IMR-90 (cell line): ENCODE measurements around the gene CDK5R1. TPM values are rescaled to one million over a fixed set of nuclear protein-coding genes. Genes with fewer than 3 reads are reported as not detected.

Experiments
- ATAC-seq: fragments of 200-7000 bp; cut with Tn5 transposase; 2 replicates; pipeline ENCODE4 v1.9.1; 2020; ENCODE audit warnings: low read depth, mild to moderate bottlenecking, moderate library complexity
- BruUV-seq: library from RNA; stranded (reverse); fragments of 400-500 nt; replicated peaks from 2 replicates; lab custom pipeline; 2021; lab: Mats Ljungman, UMichigan
- CTCF ChIA-PET: fragments of 300-600 bp; formaldehyde crosslinking; extraction: SDS; loops from one replicate; lab custom pipeline; 2021; ENCODE audit warnings: antibody characterized with exemption; lab: Yijun Ruan, JAX
- POLR2A ChIA-PET: fragments of 300-600 bp; sonication (Branson Sonifier 250); formaldehyde crosslinking; loops from one replicate; lab custom pipeline; 2022; ENCODE audit warnings: antibody characterized with exemption; ENCODE audit not compliant: unreplicated experiment; lab: Charles Lee
- DNase-seq: peaks from one replicate; pipeline ENCODE4 v3.0.0; 2013
- H2AFZ ChIP-seq: replicated peaks from 2 replicates; pipeline ENCODE3; 2013; ENCODE audit warnings: low read length, mild to moderate bottlenecking; ENCODE audit not compliant: poor library complexity
- H2AK5ac ChIP-seq: 2 replicates; pipeline ENCODE4 v1.6.1; 2013; ENCODE audit warnings: low read depth, low read length, inconsistent platforms
- H2AK9ac ChIP-seq: replicated peaks from 2 replicates; pipeline ENCODE3; 2013; ENCODE audit warnings: mild to moderate bottlenecking, low read depth, low read length, moderate library complexity; ENCODE audit not compliant: poor library complexity
- H2BK120ac ChIP-seq: 2 replicates; pipeline ENCODE4 v1.6.1; 2013; ENCODE audit warnings: low read depth, low read length, inconsistent platforms
- H2BK15ac ChIP-seq: 3 replicates; pipeline ENCODE4 v1.6.1; 2013; ENCODE audit warnings: low read depth, low read length, inconsistent platforms
- H2BK20ac ChIP-seq: 2 replicates; pipeline ENCODE4 v1.6.1; 2013; ENCODE audit warnings: low read depth, mild to moderate bottlenecking, inconsistent platforms, low read length, moderate library complexity
- H2BK5ac ChIP-seq: 2 replicates; pipeline ENCODE4 v1.6.1; 2013; ENCODE audit warnings: mild to moderate bottlenecking, low read depth, low read length, inconsistent platforms; ENCODE audit not compliant: poor library complexity, severe bottlenecking
- H3K14ac ChIP-seq: replicated peaks from 2 replicates; pipeline ENCODE4 v1.6.1; 2013; ENCODE audit warnings: low read depth, low read length, inconsistent platforms
- H3K18ac ChIP-seq: 2 replicates; pipeline ENCODE4 v1.6.1; 2013; ENCODE audit warnings: low read depth, low read length, control low read depth
- H3K23ac ChIP-seq: 2 replicates; pipeline ENCODE4 v1.6.1; 2013; ENCODE audit warnings: low read depth, low read length, inconsistent platforms
- H3K27ac ChIP-seq: 2 replicates; pipeline ENCODE4 v1.5.1; 2013; ENCODE audit warnings: mild to moderate bottlenecking, control low read depth, low read length; ENCODE audit not compliant: insufficient read depth
- H3K27me3 ChIP-seq: 2 replicates; pipeline ENCODE4 v1.6.1; 2013; ENCODE audit warnings: low read length; ENCODE audit not compliant: control insufficient read depth, insufficient read depth
- H3K36me3 ChIP-seq: 2 replicates; pipeline ENCODE4 v1.6.1; 2013; ENCODE audit warnings: low read length, mixed read lengths; ENCODE audit not compliant: control insufficient read depth, insufficient read depth
- H3K4ac ChIP-seq: 2 replicates; pipeline ENCODE4 v1.6.1; 2013; ENCODE audit warnings: low read depth, low read length, inconsistent platforms
- H3K4me1 ChIP-seq: 2 replicates; pipeline ENCODE4 v1.6.1; 2013; ENCODE audit warnings: low read length, mixed read lengths; ENCODE audit not compliant: control insufficient read depth, insufficient read depth
- H3K4me2 ChIP-seq: 2 replicates; pipeline ENCODE4 v1.6.1; 2013; ENCODE audit warnings: low read depth, mild to moderate bottlenecking, control low read depth, low read length, moderate library complexity
- H3K4me3 ChIP-seq: 2 replicates; pipeline ENCODE4 v1.5.1; 2013; ENCODE audit warnings: low read depth, mild to moderate bottlenecking, control low read depth, low read length, moderate library complexity; ENCODE audit not compliant: insufficient read depth
- H3K56ac ChIP-seq: 2 replicates; pipeline ENCODE4 v1.6.1; 2013; ENCODE audit warnings: low read length, inconsistent platforms; ENCODE audit not compliant: insufficient read depth; ENCODE audit errors: extremely low read depth
- H3K79me1 ChIP-seq, 2 experiments: 2 replicates each; pipeline ENCODE4 v1.6.1; 2013; ENCODE audit warnings: low read length in 2 of 2, inconsistent platforms in 1 of 2, low read depth in 1 of 2
- H3K9ac ChIP-seq: 2 replicates; pipeline ENCODE4 v1.6.1; 2013; ENCODE audit warnings: low read depth, low read length, control low read depth
- H3K9me1 ChIP-seq: 2 replicates; pipeline ENCODE4 v1.6.1; 2013; ENCODE audit warnings: low read length, inconsistent platforms; ENCODE audit not compliant: insufficient read depth
- H3K9me3 ChIP-seq: 2 replicates; pipeline ENCODE4 v1.6.1; 2013; ENCODE audit warnings: low read length; ENCODE audit not compliant: control insufficient read depth, insufficient read depth
- H4K20me1 ChIP-seq: 2 replicates; pipeline ENCODE4 v1.6.1; 2013; ENCODE audit warnings: low read length, inconsistent platforms; ENCODE audit not compliant: insufficient read depth
- H4K5ac ChIP-seq: 2 replicates; pipeline ENCODE4 v1.6.1; 2013; ENCODE audit warnings: mild to moderate bottlenecking, low read depth, low read length, control low read depth
- H4K8ac ChIP-seq, 2 experiments: 2 replicates each; pipeline ENCODE4 v1.6.1; 2013; ENCODE audit warnings: low read depth in 2 of 2, low read length in 2 of 2, control low read depth in 1 of 2, inconsistent platforms in 1 of 2
- H4K91ac ChIP-seq: 2 replicates; pipeline ENCODE4 v1.6.1; 2013; ENCODE audit warnings: low read depth, low read length, inconsistent platforms; ENCODE audit not compliant: insufficient read depth
- CHD1 ChIP-seq: IDR thresholded peaks from 2 replicates; pipeline ENCODE4 v1.6.1; 2012; ENCODE audit warnings: low read depth, low read length, improper control_type of control experiment
- CTCF ChIP-seq: conservative IDR thresholded peaks from 2 replicates; pipeline ENCODE4 v1.5.1; 2012; ENCODE audit warnings: mild to moderate bottlenecking, low read depth, low read length, improper control_type of control experiment
- ELK1 ChIP-seq: fragments of 150-350 bp; IDR thresholded peaks from 2 replicates; pipeline ENCODE4 v1.6.1; 2016; ENCODE audit warnings: low read depth, mild to moderate bottlenecking, low read length, moderate library complexity, borderline replicate concordance
- FOS ChIP-seq: fragments of 150-350 bp; IDR thresholded peaks from 2 replicates; pipeline ENCODE4 v1.6.1; 2016; ENCODE audit warnings: low read depth, low read length
- MAFK ChIP-seq: IDR thresholded peaks from 2 replicates; pipeline ENCODE4 v1.6.1; 2012; ENCODE audit warnings: low read depth, low read length, improper control_type of control experiment
- MXI1 ChIP-seq: IDR thresholded peaks from 2 replicates; pipeline ENCODE4 v1.6.1; 2012; ENCODE audit warnings: low read depth, mild to moderate bottlenecking, low read length, moderate library complexity, borderline replicate concordance
- NFE2L2 ChIP-seq: fragments of 150-350 bp; IDR thresholded peaks from 2 replicates; pipeline ENCODE4 v1.6.1; 2016; ENCODE audit warnings: low read depth, mild to moderate bottlenecking, low read length
- POLR2A ChIP-seq: IDR thresholded peaks from 2 replicates; pipeline ENCODE4 v1.6.1; 2012; ENCODE audit warnings: mild to moderate bottlenecking, low read depth, low read length
- RCOR1 ChIP-seq: IDR thresholded peaks from 2 replicates; pipeline ENCODE4 v1.6.1; 2012; ENCODE audit warnings: mild to moderate bottlenecking, low read length, improper control_type of control experiment; ENCODE audit not compliant: insufficient replicate concordance
- RFX5 ChIP-seq: IDR thresholded peaks from 2 replicates; pipeline ENCODE4 v1.8.0; 2012; ENCODE audit warnings: low read depth, mild to moderate bottlenecking, low read length, moderate library complexity
- USF2 ChIP-seq: fragments of 150-350 bp; IDR thresholded peaks from 2 replicates; pipeline ENCODE4 v1.6.1; 2017; ENCODE audit warnings: mild to moderate bottlenecking, antibody characterized with exemption, low read length, low read depth
- WGBS, 2 experiments: methylation state at CpG; one replicate each; pipeline versions ENCODE4 v1.1.5 to v1.1.7; 2013; ENCODE audit warnings: missing lambda C conversion rate in 2 of 2; ENCODE audit not compliant: insufficient read length in 1 of 2; ENCODE audit errors: extremely low coverage in 2 of 2; 5-methylcytosine and 5-hydroxymethylcytosine counted together
- dilution Hi-C: fragments of 300-500 bp; cut with HindIII; formaldehyde crosslinking; loops from one replicate; pipeline ENCODE4 v1.14.3; 2018; ENCODE audit warnings: low sequenced_read_pairs; ENCODE audit not compliant: unreplicated experiment
- in situ Hi-C: fragments of 300-500 bp; cut with MboI; formaldehyde crosslinking; loops from 3 replicates; pipeline ENCODE4 v1.14.3; 2019; ENCODE audit warnings: low sequenced_read_pairs, inconsistent platforms, mixed read lengths
- intact Hi-C: fragments of 100-400 bp; cut with micrococcal nuclease; formaldehyde crosslinking; loops from 2 replicates; pipeline ENCODE4 v1.10.0; 2022
- polyA plus RNA-seq, 3 experiments: library from polyadenylated mRNA; depleted of rRNA; stranded (reverse); fragments of >200 nt; gene quantifications; 2 replicates each; pipeline ENCODE4 v1.2.3, GENCODE V29; 2012; ENCODE audit warnings: low replicate concordance in 1 of 3
- total RNA-seq: library from RNA; depleted of rRNA; stranded (reverse); fragments of >200 nt; gene quantifications from 2 replicates; pipeline ENCODE4 v1.2.3, GENCODE V29; 2012

CDK5R1 gene
- total and polyA plus RNA-seq, 2 of the 4 experiments (the other 2 are of a cell fraction): 0.36 to 0.74 TPM

- Histone ChIP-seq H3K9me1 (0 out of 2 replicates have a peak, but pooled peaks cover 2% of the 10 kb centered on the region), H3K4me1 (no peaks in the 10 kb centered on the region; the same call in 1 of the 2 replicates), H3K9me3 (no peaks in the 10 kb centered on the region), H4K8ac (no peak overlapping the region; a peak in 1 of 4 replicates), H2AK9ac (no peak overlapping the region), H3K9ac (no peak overlapping the region), H2BK15ac (no peak overlapping the region), H3K56ac (no peak overlapping the region), H3K14ac (no peak overlapping the region), H3K27ac (no peak overlapping the region), H3K23ac (no peak overlapping the region), H2AFZ (peak overlapping the region; percentile 87), H3K27me3 (peaks cover 19% of the 10 kb centered on the region), H4K91ac (no peak overlapping the region), H3K4me3 (peak overlapping the region; percentile 34; the same call in 1 of the 2 replicates), H4K5ac (no peak overlapping the region), H3K18ac (no peak overlapping the region), H3K4ac (no peak overlapping the region), H4K20me1 (no peaks in the 10 kb centered on the region), H2BK20ac (no peak overlapping the region), H2BK5ac (no peak overlapping the region), H3K79me1 (no peaks in the 10 kb centered on the region), H2BK120ac (no peak overlapping the region), H2AK5ac (no peak overlapping the region), H3K4me2 (peak overlapping the region; percentile 11; the same call in 1 of the 2 replicates), H3K36me3 (no peaks in the 10 kb centered on the region)
- WGBS, 2 experiments: 18% methylated on average over 9 of the region's 31 CpGs; no CpG with 5 or more reads in 1 of the 2 experiments
- no TSS peak for BruUV-seq
- ATAC-seq (no peak), DNase-seq (no peak)
- TF ChIP-seq POLR2A: no peak
- TF ChIP-seq MXI1: no peak
- TF ChIP-seq RCOR1: no peak
- TF ChIP-seq FOS: no peak
- no peak for TF ChIP-seq CTCF
- no peak for TF ChIP-seq ELK1
- no peak for TF ChIP-seq CHD1
- TF ChIP-seq MAFK: no peak
- no peak for TF ChIP-seq NFE2L2
- TF ChIP-seq USF2: no peak
- TF ChIP-seq RFX5: no peak
- dilution Hi-C loops: no loop called here
- in situ Hi-C loops: no loop called here
- CTCF ChIA-PET: no interaction called here
- intact Hi-C loops: no loop called here
- POLR2A ChIA-PET: no interaction called here
Measured at GRCh38 chr17:32518646-32519227, 31.9 kb downstream of the CDK5R1 start.
